GM19035 (cell line): ENCODE measurements around the gene GTF3C1.
"Not testable (repeated sequence)": the region's sequence is repeated elsewhere in the genome, so short reads cannot be mapped to it uniquely, and the experiment has no call there.

ENCODE experiments used
- ATAC-seq: cut with Tn5 transposase; IDR thresholded peaks from one replicate; pipeline ENCODE4 v1.9.1; 2021; ENCODE audit not compliant: unreplicated experiment

GTF3C1 gene

DNA sequence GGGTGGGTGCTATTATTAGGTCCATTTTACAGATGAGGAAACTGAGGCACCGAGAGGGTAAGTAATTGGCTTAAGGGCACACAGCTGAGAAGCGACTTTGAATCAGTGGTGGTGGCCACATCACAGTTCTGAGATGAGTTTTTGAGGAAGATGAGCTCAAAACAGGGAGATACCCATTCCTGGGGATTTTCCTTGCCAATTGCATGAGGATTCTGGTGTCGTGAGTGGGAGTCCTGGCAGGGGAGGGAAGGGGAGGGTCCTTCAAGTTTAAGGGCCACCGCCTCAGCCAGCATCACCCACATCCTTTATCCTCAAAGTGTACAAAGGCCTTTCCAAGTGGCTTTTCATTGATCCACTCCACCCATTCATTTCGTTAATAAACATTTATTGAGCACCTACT lies 102.4 kb downstream of the GTF3C1 start:
- no peak for ATAC-seq

DNA sequence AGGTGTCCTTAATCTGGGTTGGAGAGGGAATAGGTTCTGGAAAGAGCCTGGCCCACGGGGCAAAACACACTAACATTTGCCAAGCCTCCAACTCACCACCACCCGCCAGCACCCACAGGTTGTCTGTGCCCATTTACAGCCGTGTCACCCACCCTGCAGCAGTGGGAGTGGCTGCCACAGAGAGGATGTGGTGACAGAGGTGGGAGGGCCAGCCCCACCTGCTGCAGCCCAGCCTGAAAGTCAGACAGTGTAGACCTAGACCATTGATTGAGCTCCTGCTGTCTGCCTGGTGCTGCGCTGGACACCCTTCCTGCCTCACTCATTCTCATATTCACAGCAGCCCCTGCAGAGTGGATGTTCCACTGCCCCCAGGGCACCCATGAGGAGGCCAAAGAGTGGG lies 103.0 kb downstream of the GTF3C1 start:
- no peak for ATAC-seq

DNA sequence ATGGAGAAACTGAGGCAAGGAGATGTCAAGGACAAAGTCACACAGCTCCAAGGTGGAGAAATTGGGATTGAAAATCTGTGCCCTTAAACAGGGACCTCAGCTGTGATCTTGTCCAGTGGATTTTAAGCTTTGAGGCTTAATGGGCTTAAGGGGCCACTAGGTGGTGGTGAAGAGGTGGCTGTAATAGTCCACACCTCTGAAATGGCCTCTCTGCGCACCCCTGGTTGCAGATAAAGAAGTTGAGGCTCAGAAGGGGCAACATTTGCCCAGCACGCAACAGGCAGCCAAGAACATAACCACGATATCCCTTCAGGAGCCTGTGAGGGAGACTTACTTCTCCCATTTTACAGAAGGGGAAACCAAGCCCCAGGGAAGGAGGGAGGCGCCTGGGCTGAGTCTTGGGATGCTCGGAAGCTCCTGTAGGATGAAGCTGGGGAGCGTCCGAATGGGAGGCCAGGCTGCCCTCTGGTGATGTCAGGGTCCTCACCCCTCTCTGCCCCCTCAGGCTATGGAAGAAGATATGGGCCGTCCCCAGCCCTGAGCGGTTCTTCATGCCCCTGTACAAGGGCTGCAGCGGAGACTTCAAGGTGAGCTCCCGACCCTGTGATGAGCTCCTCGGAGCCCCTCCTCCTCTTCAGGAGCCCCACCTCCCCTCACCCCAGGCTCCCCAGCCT lies 104.1 kb downstream of the GTF3C1 start:
- ATAC-seq: no peak

DNA sequence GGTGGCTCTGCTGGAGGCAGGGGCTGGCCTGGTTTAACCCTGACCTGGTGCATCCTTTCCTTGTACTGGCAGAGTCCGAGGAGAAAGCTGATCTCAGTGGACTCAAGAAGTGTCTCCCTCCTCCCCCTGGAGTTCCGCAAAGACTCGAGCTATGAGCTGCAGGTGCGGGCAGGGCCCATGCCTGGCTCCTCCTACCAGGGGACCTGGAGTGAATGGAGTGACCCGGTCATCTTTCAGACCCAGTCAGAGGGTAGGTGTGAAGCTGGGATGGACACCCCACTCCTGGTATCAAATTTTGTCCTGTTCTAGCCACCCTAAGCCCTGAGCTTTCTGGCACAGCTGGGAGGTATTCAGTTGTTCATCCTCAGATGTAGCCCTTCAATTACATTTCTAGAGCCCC lies 105.2 kb downstream of the GTF3C1 start:
- ATAC-seq: no peak

DNA sequence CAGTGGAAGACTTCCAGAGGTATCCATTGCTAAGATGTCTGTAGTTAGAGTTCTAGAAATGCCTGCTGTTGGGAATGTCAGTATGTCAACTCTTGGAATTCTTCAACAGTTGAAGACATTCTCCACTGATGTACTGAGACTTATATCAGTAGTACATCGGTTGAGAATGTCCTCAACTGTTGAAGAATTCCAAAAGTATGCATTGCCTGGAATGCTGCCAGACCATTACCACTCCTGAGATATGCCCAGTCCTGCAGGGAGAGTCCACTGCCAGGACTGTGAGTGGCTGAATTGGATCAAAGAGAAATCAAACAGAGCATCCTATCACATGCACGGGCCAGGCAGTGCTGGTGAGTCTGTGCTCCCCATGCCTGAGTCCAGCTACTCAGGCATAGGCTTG lies 105.7 kb downstream of the GTF3C1 start:
- ATAC-seq: no peak

DNA sequence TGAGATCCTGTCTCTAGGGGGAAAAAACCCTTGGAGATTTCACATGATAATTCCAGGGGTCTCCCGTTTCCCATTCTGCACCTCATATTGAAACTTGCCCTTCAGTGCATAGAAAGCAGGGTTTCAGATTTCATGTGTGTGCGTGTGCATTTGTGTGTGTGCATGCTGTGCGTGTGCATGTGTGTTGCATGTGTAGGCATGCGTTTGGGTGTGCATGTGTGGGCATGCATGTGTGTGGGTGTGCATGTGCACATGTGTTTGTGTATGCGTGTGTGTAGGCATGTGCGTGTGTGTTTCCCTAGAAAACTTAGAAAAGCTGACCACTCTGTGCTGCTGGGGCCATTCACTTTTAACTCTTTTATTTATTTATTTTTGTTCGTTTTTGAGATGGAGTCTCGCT lies 107.7 kb downstream of the GTF3C1 start:
- no peak for ATAC-seq

DNA sequence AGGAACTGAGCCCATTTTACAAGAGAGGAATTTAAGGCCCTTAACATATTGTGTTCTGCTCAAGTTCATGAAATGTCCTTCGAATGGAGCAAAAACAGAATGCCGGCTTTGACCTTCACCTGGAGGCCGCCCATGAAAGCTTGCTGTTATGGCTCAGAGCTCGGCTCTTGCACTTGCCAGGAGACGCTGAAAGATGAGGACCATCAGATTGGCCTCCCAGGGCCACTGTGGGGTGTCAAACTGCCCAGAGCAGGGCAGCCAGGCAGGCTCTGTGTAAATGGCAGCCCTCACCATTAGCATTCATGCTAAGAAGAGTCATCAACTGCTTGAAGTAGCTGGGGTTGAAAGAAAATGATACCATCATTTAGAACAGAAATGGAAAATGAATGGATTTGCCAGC lies 108.4 kb downstream of the GTF3C1 start:
- no peak for ATAC-seq

DNA sequence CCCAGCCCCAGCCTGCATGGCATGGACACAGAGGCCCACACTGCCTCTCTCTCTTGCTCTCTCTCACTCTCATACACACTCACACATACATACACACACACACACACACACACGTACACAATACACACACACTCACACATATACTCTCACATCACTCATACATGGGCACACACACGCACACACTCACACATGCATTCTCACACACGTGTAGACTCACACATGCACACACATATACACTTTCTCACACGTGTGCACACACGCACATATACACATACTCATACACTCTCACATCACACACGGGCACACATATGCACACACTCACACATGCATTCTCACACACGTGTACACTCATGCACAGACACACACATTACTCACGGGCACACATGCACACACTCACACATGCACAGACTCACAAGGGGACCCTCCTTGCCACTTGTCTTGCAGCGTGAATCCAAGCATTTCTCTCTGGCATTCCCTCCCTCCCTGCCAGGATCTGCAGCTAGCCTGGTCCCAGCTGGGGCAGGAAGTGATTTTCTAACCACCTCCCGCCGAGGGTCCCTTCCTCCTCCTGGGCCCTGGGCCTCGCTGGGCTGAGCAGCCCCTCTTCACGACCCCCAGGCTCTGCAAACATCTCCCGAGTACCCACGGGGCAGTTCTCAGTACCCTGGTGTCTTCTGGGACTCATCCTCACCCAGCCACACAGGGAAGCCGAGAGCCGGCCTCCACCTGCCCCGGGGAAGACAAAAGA lies 110.3 kb downstream of the GTF3C1 start:
- ATAC-seq: no peak

DNA sequence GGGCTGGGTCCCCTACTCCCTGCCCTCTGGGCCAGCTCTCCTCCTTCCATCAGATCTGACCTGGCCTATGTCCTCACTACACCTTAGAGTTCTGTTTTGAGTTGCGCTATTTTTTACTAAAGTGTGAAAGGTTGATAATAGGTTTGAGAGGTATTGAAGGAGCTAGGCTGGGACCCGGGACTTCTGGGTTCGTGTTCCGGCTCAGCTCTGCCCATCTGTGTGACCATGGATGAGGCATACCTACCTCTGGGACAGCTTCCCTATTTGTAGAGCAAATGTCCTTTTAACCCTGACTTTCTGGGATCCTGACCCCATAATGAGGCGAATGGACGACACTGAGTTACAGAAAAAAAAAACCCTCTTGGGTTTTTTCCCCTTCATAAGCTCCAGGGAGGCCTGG lies 111.8 kb downstream of the GTF3C1 start:
- ATAC-seq: no peak

DNA sequence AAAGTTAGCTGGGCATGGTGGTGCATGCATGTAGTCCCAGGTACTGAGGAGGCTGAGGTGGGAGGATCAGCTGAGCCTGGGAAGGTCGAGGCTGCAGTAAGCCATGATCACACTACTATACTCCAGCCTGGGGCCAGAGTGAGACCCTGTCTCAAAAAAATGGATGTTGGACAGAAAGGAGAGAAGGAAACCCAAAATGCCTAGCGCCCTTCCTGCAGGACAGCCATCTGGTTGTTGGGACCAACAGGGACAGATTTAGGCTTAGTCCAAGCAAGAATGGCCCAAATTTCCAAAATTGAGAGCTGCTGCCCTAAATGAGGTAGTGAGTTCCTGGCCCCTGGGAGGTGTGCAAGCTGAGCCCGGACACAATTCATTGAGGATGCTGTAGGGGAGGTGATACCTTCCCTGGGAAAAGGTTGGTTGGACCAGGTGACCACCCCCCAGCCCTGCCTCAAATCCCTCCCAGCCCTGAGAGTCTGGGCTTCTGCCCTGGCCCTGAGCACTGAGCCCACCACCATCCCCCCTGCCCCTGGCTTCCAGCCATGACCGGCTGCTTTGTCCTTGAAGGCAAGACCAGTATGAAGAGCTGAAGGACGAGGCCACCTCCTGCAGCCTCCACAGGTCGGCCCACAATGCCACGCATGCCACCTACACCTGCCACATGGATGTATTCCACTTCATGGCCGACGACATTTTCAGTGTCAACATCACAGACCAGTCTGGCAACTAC lies 112.6 kb downstream of the GTF3C1 start:
- no peak for ATAC-seq

DNA sequence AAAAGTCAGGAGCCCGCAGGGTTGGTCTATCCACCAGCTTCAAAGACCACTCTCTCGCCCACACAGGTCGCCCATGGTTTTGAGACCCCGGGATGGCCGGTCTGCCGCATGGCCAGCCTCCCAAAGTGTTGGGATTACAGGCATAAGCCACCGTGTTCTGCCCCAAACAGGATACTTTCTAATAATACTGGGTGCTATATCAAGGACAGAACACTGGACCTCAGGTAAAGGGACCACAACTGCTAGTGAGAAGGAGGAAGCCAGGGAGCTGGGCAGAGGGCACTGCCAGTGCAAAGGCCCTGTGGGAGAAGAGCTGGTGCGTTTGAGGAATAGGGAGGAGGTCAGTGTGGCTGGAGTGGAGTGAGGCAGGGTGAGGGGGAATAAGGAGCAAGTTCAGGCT lies 113.6 kb downstream of the GTF3C1 start:
- ATAC-seq: no peak

DNA sequence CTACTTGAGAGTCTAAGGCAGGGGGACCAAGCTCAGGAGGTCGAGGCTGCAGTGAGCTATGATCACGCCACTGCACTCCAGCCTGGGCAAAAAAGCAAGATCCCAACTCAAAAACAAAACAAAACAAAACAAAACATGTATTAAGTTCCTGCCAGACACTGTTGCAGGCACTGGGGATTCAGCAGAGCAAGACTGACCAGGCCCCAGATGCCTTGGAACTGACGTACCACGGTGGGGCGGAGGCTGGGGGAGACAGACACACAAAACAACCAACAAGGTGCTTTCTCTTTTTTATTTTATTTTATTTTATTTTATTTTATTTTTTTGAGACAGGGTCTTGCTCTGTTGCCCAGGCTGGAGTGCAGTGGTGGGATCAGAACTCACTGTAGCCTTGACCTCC lies 114.6 kb downstream of the GTF3C1 start:
- not testable (repeated sequence) for ATAC-seq

DNA sequence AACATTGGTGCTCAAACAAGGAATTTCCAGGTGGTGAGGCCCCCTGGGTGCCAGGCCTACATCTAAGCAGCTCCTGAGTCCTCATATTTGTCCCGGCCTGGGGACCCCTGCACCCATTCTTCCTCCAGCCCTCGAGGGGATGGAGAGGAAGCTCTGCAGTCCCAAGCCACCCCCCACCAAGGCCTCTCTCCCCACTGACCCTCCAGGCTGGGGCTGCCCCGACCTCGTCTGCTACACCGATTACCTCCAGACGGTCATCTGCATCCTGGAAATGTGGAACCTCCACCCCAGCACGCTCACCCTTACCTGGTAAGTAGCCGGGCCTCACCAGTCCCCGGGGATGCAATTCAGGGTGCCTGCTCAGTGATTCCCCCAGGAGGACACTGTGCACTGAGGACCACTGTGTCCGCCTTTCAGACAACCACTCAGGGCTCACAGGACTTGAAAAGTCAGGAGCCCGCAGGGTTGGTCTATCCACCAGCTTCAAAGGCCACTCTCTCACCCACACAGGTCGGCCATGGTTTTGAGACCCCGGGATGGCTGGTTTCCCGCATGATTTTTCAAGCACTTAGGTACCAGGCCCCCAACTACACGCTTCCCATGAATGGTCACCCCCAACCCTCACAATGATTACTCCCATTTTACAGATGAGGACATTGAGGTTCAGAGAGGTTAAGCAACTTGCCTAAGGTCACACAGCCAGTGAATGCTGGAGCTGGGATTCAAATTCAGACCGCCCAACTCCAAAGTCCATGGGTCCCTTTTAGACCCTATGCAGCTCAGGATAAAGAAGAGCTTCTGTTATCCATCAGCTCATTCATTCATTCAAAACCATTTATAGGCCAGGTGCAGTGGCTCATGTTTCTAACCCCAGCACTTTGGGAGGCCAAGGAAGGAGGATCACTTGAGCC lies 115.3 kb downstream of the GTF3C1 start:
- no peak for ATAC-seq

DNA sequence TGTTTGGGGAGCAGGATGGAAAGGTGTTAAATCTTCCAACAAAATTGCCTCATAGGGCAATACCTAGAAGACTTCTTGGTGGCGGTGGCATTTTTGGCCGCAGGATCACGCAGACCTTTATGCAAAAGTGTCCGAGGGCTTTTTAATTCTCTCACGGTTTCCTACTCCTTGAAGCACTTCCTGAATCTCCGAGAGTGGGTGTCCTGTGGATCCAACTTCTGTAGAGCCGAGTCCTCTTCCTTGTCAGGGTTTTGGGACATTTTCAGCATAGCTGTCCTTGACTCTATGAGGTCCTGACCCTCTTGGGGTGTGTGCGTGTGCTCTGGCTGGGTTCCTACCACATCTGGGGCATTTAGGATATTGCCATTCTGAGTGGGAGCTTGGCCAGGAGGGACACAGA lies 116.1 kb downstream of the GTF3C1 start:
- no peak for ATAC-seq

DNA sequence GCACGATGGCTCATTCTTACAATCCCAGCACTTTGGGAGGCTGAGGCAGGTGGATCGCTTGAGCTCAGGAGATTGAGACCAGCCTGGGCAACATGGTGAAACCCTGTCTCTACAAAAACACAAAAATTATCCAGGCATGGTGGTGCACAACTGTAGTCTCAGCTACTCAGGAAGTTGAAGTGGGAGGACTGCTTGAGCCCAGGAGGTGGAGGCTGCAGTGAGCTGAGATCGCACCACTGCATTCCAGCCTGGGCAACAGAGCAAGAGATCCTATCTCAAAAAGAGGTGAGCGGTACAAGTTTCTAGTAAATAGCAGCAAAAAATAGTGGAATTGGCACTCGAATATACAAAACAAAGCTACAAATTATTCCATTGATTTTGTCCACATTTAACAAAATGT lies 116.5 kb downstream of the GTF3C1 start:
- ATAC-seq: not testable (repeated sequence)

DNA sequence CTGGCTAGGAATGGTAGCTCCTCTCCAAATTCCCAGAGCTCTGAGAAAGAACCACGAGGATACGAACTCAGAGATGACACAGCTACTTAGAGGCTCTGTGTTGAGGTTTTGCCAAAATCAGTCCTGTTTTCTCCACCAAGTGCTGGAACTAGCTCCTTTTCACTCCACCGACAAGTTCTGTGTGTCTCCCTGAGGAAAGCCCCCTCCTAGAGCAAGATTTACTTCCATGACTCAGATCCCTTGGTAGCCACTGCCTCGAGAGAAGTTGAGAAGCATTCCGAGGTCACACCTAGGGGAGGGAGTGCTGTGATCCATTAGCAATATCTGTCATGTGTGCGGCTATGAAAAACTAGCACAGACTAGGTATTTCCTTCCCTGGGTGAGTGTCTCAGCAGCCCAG lies 117.2 kb downstream of the GTF3C1 start:
- no peak for ATAC-seq

DNA sequence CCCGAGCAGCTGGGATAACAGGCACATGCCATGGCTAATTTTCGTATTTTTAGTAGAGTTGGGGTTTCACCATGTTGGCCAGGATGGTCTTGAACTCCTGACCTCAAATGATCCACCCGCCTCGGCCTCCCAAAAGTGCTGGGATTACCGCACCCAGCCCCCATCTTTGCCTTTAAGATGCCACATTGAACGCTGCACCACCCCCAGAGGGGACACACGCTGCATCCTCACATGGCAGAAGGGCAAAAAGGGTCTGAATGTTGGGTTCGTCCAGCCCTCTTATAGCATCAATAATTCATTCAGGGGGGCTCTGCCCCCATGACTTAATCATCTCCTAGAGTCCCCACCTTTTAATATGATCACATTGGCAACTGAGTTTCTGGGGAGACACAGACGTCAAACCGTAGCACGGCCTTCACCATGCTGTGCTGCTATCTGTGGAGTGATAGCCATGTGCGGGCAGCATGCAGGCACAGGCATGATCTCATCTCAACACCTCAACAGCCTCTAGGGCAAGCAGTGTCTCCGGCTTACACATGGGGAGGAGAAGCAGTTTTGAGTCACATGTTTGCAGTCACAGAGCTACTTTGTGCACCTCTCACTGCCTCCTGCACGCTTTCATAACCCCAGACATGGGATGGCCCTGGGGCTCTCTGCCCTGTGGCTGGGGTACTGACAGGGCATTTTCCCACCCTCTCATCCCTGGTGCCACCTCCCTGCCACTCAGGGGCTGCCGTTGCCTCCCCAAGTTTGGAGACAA lies 117.8 kb downstream of the GTF3C1 start:
- no peak for ATAC-seq

DNA sequence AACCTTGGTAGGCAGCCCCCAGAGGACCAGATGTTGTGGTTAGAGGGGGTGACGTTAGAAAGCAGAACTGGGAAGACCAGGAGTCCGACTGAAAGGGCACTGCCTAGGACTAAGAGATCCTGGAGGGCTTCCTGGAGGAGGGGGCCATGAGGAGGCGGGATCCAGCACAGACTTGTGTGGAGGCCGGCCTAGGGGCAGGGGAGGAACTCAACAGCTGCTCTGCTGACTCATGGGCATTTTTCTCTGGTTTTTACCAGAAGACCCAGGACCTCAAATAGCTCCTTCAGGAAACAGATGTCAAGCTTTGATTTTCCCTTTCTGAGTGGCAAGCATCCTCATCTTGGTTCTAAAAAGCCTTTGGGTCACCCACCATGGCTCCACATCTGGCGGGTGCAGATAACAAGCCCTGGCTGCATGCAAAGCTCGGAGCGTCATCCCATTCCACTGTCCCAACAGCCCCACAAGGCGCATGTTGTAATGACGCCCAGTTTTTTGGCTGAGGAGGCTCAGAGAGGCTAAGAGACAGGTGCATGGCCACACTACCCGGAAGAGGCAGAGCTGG lies 118.7 kb downstream of the GTF3C1 start:
- ATAC-seq: no peak

DNA sequence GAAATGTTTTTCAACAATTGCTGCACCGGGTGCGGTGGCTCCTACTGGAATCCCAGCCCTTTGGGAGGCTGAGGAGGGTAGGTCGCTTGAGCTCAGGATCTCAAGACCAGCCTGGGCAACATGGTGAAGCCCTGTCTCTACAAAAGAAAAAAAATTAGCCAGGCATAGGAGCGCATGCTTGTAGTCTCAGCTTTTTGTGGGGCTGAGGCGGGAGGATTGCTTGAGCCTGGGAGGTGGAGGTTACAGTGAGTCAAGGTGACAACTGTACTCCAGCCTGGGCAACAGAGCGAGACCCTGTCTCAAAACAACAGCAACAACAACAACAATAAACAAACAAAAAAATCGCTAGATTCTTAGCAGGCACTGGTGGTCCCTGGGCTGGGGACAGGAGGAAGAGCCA lies 119.2 kb downstream of the GTF3C1 start:
- ATAC-seq: no peak

DNA sequence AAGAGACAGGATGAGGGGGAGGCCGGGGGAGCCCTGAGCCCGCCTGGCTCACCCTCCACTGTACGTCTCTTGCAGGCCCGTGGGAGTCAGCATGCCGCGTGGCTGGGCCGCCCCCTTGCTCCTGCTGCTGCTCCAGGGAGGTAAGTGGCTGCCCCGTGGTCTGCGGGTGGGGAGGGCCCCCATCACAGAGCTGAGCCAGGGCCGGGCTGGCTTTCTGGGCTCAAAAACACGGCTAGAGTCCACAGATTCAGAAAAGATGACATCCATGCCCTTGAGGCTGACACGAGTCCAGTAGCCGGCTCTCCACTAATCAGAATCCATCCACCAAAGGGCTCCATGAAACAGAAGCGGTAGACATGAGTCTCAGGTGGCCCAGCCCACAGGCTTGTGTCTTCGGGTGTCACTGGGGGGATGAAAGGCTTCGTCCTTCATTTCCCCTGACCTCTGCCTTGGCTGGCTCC lies 119.7 kb downstream of the GTF3C1 start:
- ATAC-seq: no peak
